ENCODE results near the gene HMGCS2.

The HMGCS2 gene

DNA sequence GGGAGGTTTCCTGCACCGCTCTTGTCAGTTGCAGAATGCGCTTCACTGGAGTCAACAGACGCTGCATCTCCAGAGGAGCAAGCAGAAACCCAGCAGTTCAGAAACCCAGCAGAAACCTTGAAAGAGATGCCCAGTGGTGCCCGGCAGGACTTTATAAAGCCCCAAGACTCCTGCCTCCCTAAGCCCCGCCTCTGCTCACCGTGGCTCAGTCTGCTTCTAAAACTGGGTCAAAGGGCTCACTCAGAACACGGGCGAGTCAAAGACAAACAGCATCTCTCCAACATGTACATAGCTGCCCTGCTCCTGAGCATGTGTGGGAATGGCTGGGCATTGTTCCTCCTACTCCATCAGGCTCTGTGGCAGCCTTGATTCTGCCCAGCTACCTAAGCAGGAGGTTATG is at the start of gene HMGCS2:
Gene HMGCS2, minus strand, starts transcription at position 128 of the 400 bp plus-strand sequence. Its CDS starts 61 bp downstream, at position 67.
- TF ChIP-seq, protein P1, sequence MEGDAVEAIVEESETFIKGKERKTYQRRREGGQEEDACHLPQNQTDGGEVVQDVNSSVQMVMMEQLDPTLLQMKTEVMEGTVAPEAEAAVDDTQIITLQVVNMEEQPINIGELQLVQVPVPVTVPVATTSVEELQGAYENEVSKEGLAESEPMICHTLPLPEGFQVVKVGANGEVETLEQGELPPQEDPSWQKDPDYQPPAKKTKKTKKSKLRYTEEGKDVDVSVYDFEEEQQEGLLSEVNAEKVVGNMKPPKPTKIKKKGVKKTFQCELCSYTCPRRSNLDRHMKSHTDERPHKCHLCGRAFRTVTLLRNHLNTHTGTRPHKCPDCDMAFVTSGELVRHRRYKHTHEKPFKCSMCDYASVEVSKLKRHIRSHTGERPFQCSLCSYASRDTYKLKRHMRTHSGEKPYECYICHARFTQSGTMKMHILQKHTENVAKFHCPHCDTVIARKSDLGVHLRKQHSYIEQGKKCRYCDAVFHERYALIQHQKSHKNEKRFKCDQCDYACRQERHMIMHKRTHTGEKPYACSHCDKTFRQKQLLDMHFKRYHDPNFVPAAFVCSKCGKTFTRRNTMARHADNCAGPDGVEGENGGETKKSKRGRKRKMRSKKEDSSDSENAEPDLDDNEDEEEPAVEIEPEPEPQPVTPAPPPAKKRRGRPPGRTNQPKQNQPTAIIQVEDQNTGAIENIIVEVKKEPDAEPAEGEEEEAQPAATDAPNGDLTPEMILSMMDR (IDR thresholded peaks at IDR 0.05; ENCODE audit: insufficient read depth, missing control alignments): no peak
- DNase-seq (ENCODE audit: insufficient read length, low spot score) (no peak), FAIRE-seq (no peak)

DNA sequence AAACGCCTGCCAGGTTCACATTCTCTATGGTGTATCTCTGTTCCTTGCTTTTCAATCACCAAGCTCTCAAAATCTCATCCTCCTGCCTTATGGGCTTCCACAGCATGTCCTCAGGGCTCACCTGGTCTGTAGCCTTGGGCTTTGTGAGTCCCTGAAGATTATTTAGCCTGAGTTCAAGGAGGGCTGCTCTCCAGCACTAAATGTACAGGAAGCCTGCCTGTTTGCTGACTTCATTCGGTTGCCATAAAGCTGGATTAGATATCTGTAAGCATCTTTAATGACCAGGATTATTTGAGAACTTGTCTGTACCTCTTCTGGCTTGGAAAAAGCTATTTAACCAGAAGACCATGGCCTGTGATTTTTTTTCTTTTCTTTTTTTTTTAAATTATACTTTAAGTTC is 49.5 kb upstream of the HMGCS2 start:
- DNase-seq (ENCODE audit: insufficient read length, low spot score) (no peak), FAIRE-seq (no peak)
- TF ChIP-seq, protein P1 (IDR thresholded peaks at IDR 0.05; ENCODE audit: insufficient read depth, missing control alignments): no peak

DNA sequence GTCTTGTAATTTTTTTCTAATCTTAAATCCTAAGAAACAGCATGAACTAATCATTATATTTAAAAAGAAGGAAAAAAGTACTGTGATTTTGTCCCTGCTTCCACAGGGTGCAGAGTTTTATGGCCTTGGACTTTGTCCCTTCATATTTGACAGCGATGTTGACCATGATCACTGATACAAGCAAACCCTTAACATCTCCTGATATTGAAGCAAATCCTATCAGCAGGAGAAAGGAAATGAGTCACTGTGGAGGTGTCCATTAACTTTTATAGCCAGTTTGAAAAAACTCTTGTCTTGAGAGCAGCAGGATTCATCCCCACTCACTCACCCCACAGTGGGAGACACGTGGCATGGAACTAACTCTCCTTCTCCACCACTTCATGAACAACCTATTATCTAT is 47.7 kb upstream of the HMGCS2 start:
- TF ChIP-seq, protein P1 (IDR thresholded peaks at IDR 0.05; ENCODE audit: insufficient read depth, missing control alignments): no peak
- no peak for FAIRE-seq
- no peak for DNase-seq (ENCODE audit: insufficient read length, low spot score)

DNA sequence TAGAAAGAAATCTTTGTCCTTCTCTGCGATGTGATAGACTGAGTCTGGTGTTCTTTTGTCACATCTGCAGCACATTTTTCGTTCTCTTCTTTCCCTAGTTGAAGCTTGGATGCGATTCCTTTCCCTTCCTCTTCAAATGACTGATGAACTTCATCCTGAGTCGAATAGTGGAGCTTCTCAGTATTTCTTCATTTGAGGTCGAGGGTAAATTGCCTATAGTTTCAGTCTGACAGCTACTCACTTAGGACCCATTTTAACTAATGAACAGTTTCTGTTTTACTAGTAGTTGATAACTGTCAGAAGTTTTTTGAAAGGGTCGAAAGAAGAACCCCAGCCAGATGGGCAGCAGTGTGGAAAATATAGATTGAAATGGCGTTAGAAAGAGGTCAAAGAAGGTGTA is 47.2 kb upstream of the HMGCS2 start:
- no peak for FAIRE-seq
- DNase-seq (ENCODE audit: insufficient read length, low spot score): no peak
- TF ChIP-seq, protein P1 (IDR thresholded peaks at IDR 0.05; ENCODE audit: insufficient read depth, missing control alignments): no peak

DNA sequence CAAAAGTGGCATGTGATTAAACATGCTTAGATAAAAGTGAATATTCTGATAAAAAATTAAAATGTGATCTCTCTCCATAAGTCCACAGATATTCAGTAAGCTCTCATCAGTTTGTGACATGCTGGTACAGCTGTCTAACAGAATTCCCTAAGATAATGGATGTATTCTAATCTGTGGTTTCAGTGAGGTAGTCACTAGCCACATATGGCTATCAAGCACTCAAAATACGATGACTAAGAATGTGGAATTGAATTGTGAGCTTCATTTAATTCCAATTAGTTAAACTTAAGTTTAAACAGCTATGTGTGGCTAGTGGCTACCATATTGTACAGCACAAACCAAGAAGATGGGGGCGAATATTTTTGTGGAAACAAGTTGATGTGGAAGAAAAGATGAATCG is 46.7 kb upstream of the HMGCS2 start:
- TF ChIP-seq, protein P1 (IDR thresholded peaks at IDR 0.05; ENCODE audit: insufficient read depth, missing control alignments): no peak
- FAIRE-seq (no peak), DNase-seq (ENCODE audit: insufficient read length, low spot score) (no peak)

DNA sequence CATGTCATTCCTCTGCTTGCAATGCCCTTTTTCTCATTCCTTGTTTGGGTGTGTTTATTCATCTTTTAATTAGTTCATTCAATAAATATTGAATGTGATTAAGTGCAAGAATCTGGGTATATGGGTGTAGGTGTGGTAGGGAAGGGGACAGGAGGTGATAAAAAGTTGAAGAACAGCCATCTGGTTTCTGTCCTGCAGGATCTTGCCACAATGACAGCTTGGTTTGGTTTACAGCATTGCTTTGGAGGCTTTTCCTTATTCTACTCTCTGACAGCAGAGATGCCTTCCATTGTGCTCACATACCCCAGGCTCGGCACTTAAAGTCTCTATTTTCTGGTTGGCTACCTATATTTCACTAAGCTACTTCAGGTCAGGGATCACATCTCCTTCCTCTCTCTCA is 45.6 kb upstream of the HMGCS2 start:
- TF ChIP-seq, protein P1 (IDR thresholded peaks at IDR 0.05; ENCODE audit: insufficient read depth, missing control alignments): no peak
- FAIRE-seq (no peak), DNase-seq (ENCODE audit: insufficient read length, low spot score) (no peak)

DNA sequence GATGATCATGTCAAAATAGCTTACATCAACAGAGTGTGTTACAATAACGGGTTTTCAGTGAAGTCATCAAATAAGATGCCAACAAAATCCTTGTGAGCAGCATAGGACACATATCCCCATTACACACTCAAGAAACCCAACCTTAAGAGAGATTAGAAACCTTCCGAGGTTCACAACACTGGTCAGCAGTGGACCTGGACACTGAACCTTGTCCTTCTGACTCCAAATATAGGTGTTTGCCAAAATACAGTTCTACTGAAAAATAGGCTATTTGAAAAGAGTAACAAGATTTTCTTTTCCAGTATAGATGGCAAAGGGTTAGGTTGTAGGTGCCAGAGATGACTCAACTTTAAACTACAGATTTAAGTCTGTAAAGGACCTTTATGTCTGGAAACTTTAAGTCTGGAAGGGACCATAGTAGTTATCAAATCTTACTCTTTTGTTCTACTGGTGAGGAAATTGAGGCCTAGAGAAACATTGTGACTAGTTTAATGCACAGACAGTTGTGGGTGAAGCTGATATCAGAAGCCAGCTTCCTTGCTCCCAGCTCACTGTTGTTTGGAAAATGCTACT is 43.4 kb upstream of the HMGCS2 start:
- no peak for FAIRE-seq
- DNase-seq (ENCODE audit: insufficient read length, low spot score): no peak

More for the DNA sequence above, 43.4 kb upstream of the HMGCS2 start:
- TF ChIP-seq, protein P1 (IDR thresholded peaks at IDR 0.05; ENCODE audit: insufficient read depth, missing control alignments): no peak
